HepG2 (cell line): ENCODE measurements around the gene SPRED2. TPM values are rescaled to one million over a fixed set of nuclear protein-coding genes. Genes with fewer than 3 reads are reported as not detected.
A peak's percentile ranks its signal among the peaks of the same experiment; 100 is the strongest.

Source experiments
- ELF3 ChIP-seq: IDR thresholded peaks from 2 replicates; pipeline ENCODE4 v1.6.1; 2016; ENCODE audit warnings: missing genetic modification reagents, missing compliant biosample characterization
- FLYWCH1 ChIP-seq: sonication (generic); formaldehyde crosslinking; IDR thresholded peaks from 2 replicates; pipeline ENCODE4 v1.8.1; 2023; ENCODE audit warnings: mild to moderate bottlenecking, missing genetic modification reagents
- FOXA1 ChIP-seq, 2 experiments: fragments of 450-650 bp in 1 of 2; sonication (generic) in 1 of 2; formaldehyde crosslinking in 1 of 2; IDR thresholded peaks; 2 replicates each; pipeline versions ENCODE4 v1.4.0 to v1.6.1; 2016 to 2020; ENCODE audit warnings: missing genetic modification reagents in 1 of 2
- HES4 ChIP-seq: sonication (generic); formaldehyde crosslinking; IDR thresholded peaks from 2 replicates; pipeline ENCODE4 v1.9.0; 2021; ENCODE audit warnings: mild to moderate bottlenecking, missing genetic modification reagents, borderline replicate concordance
- LRRFIP1 ChIP-seq: sonication (generic); formaldehyde crosslinking; conservative IDR thresholded peaks from 2 replicates; pipeline ENCODE4 v1.4.0; 2020; ENCODE audit warnings: missing genetic modification reagents
- NFYC ChIP-seq: IDR thresholded peaks from 2 replicates; pipeline ENCODE4 v1.6.1; 2016; ENCODE audit warnings: missing genetic modification reagents, missing compliant biosample characterization
- RBM39 ChIP-seq: fragments of 200-400 bp; formaldehyde crosslinking; IDR thresholded peaks from one replicate; pipeline ENCODE4 v1.6.1; 2018; ENCODE audit warnings: antibody characterized with exemption, mild to moderate bottlenecking, low read depth, low read length; ENCODE audit not compliant: poor library complexity, severe bottlenecking
- SPEN ChIP-seq: sonication (generic); formaldehyde crosslinking; IDR thresholded peaks from 2 replicates; pipeline ENCODE4 v1.5.1; 2020; ENCODE audit warnings: low read depth, mild to moderate bottlenecking, missing genetic modification reagents
- SRSF4 ChIP-seq: fragments of 200-400 bp; formaldehyde crosslinking; IDR thresholded peaks from one replicate; pipeline ENCODE4 v1.6.1; 2018; ENCODE audit warnings: mild to moderate bottlenecking, low read depth, low read length, moderate library complexity; ENCODE audit not compliant: poor library complexity, severe bottlenecking
- TBX3 ChIP-seq: fragments of 450-650 bp; IDR thresholded peaks from 2 replicates; pipeline ENCODE4 v1.6.1; 2017; ENCODE audit warnings: antibody characterized with exemption, mild to moderate bottlenecking, inconsistent platforms, borderline replicate concordance
- TEF ChIP-seq: sonication (generic); formaldehyde crosslinking; IDR thresholded peaks from 2 replicates; pipeline ENCODE4 v1.5.0; 2020; ENCODE audit warnings: missing genetic modification reagents
- XBP1 ChIP-seq: sonication (generic); formaldehyde crosslinking; IDR thresholded peaks from 2 replicates; pipeline ENCODE4 v1.5.0; 2020; ENCODE audit warnings: missing genetic modification reagents
- ZNF577 ChIP-seq: sonication (generic); formaldehyde crosslinking; IDR thresholded peaks from 2 replicates; pipeline ENCODE4 v1.4.0; 2020; ENCODE audit warnings: mild to moderate bottlenecking, low read depth, missing genetic modification reagents, borderline replicate concordance
- ZNF597 ChIP-seq: sonication (generic); formaldehyde crosslinking; IDR thresholded peaks from 2 replicates; pipeline ENCODE4 v1.5.0; 2020; ENCODE audit warnings: missing genetic modification reagents
- ZNF644 ChIP-seq: IDR thresholded peaks from 2 replicates; pipeline ENCODE4 v1.6.1; 2016; ENCODE audit warnings: low read depth
- polyA plus RNA-seq, 8 experiments: library from polyadenylated mRNA; depleted of rRNA in 3 of 8; stranded (reverse) in 7 of 8; unstranded in 1 of 8; fragments of >200 nt; fragmentation: Illumina TruSeq in 4 of 8; extraction: Trizol in 4 of 8; gene quantifications; 2 replicates each; pipeline versions ENCODE4 v1.2.1 to v1.2.3, GENCODE V29; 2011 to 2016; ENCODE audit warnings: low read depth in 4 of 8, missing spikeins in 1 of 8, mixed read lengths in 1 of 8; ENCODE audit not compliant: insufficient read depth in 1 of 8
- total RNA-seq, 5 experiments: library from RNA; depleted of rRNA; stranded (reverse); fragments of >200 nt; fragmentation: Illumina TruSeq; extraction: Trizol; gene quantifications; 2 replicates each; pipeline ENCODE4 v1.2.3, GENCODE V29; 2016; ENCODE audit warnings: low read depth in 1 of 5
- TF ChIP-seq, protein P1 (sequence below): sonication (generic); formaldehyde crosslinking; IDR thresholded peaks from 2 replicates; pipeline ENCODE4 v1.8.0; 2022; ENCODE audit warnings: missing genetic modification reagents, low read depth, mild to moderate bottlenecking, borderline replicate concordance
- TF ChIP-seq, protein P2 (sequence below): IDR thresholded peaks from 2 replicates; pipeline ENCODE4 v1.6.1; 2016
- TF ChIP-seq, protein P3 (sequence below): sonication (generic); formaldehyde crosslinking; IDR thresholded peaks from 2 replicates; pipeline ENCODE4 v1.9.0; 2021; ENCODE audit warnings: missing genetic modification reagents, borderline replicate concordance
- TF ChIP-seq, protein P4 (sequence below): sonication (generic); formaldehyde crosslinking; IDR thresholded peaks from 2 replicates; pipeline ENCODE4 v1.4.0; 2020; ENCODE audit warnings: missing genetic modification reagents

Gene SPRED2
- total and polyA plus RNA-seq, 2 of the 13 experiments (the other 11 are each of a cell fraction or from before 2014, with no cell fraction given) = 13.0 to 37.0 TPM

DNA sequence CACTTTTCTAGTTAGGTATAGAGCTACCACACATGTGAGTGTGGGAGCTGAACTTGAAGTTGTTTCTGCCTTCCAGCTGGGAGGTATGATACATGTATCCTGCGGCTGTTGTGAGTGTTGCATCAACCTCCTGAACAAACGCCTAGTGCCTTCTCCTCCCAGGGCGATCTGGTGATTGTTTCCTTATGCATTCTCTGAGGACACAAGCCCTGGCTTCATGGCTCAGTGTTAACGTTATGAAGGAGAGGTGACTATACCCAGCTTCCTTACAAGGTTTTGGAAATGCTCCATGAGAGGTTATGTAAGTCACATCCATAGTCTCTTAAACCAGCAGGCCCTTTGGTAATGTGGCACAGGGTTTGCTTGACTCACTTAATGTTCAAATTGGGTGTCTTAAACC lies 64.9 kb downstream of the SPRED2 start (continued):
- TF ChIP-seq LRRFIP1 (CRISPR knock-in tag) = no peak
- no peak for TF ChIP-seq ZNF577 (CRISPR knock-in tag)
- TF ChIP-seq RBM39 = no peak
- no peak for TF ChIP-seq HES4 (CRISPR knock-in tag)
- TF ChIP-seq ZNF597 (CRISPR knock-in tag) = no peak
- TF ChIP-seq, protein P1, sequence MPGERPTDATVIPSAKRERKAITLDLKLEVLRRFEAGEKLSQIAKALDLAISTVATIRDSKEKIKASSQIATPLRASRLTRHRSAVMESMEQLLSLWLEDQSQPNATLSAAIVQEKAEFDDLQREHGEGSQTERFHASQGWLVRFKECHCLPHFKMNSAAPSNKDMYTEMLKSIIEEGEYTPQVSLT (CRISPR knock-in tag) = no peak
- TF ChIP-seq SRSF4 = no peak
- peak; percentile 62; the same call in 1 of the 2 replicates for TF ChIP-seq ZNF644
- no peak for TF ChIP-seq FOXA1 (IDR thresholded peaks at IDR 0.05)
- TF ChIP-seq FOXA1 (CRISPR knock-in tag; IDR thresholded peaks at IDR 0.05) = 0 out of 2 replicates have a peak, but pooled peaks have one; percentile 21
- TF ChIP-seq TBX3 = no peak
- no peak for TF ChIP-seq SPEN (CRISPR knock-in tag)
- no peak for TF ChIP-seq ELF3
- no peak for TF ChIP-seq XBP1 (CRISPR knock-in tag)
- TF ChIP-seq FLYWCH1 (CRISPR knock-in tag) = no peak
- TF ChIP-seq, protein P2, sequence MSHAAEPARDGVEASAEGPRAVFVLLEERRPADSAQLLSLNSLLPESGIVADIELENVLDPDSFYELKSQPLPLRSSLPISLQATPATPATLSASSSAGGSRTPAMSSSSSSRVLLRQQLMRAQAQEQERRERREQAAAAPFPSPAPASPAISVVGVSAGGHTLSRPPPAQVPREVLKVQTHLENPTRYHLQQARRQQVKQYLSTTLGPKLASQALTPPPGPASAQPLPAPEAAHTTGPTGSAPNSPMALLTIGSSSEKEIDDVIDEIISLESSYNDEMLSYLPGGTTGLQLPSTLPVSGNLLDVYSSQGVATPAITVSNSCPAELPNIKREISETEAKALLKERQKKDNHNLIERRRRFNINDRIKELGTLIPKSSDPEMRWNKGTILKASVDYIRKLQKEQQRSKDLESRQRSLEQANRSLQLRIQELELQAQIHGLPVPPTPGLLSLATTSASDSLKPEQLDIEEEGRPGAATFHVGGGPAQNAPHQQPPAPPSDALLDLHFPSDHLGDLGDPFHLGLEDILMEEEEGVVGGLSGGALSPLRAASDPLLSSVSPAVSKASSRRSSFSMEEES (CRISPR knock-in tag) = no peak
- TF ChIP-seq NFYC (CRISPR knock-in tag) = no peak
- TF ChIP-seq TEF (CRISPR knock-in tag) = no peak
- TF ChIP-seq, protein P3, sequence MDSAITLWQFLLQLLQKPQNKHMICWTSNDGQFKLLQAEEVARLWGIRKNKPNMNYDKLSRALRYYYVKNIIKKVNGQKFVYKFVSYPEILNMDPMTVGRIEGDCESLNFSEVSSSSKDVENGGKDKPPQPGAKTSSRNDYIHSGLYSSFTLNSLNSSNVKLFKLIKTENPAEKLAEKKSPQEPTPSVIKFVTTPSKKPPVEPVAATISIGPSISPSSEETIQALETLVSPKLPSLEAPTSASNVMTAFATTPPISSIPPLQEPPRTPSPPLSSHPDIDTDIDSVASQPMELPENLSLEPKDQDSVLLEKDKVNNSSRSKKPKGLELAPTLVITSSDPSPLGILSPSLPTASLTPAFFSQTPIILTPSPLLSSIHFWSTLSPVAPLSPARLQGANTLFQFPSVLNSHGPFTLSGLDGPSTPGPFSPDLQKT (CRISPR knock-in tag) = no peak
- TF ChIP-seq, protein P4, sequence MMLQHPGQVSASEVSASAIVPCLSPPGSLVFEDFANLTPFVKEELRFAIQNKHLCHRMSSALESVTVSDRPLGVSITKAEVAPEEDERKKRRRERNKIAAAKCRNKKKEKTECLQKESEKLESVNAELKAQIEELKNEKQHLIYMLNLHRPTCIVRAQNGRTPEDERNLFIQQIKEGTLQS = peak; percentile 61; the same call in 1 of the 2 replicates
